ENCODE results near the gene NCF4. TPM values are rescaled to one million over a fixed set of nuclear protein-coding genes. Genes with fewer than 3 reads are reported as not detected.

The NCF4 gene
- total and polyA plus RNA-seq, 11 donors = 1.9 to 33.3 (median 4.5) TPM

DNA sequence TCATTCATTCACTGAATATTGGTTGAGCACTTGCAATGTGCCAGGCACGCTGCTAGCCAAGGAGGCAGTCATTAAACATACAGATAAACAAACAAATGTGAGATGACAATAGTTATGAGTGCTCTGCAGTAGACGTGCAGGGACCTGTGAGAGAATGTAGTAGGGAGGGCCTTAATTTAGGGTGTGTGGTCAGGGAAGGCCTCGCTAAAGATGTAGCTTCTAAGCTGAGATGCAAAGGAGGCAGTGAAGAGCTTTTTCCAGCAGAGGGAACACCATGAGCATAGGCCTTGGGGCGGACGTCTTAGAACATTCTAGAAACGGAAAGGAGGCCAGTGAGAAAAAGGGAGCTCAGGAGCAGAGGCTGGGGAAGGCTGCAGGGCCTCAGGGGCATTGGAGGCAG, 789 bp upstream of the NCF4 start:
- no peaks in the 10 kb centered on the region for H3K9me3 ChIP-seq
- no peak for TF ChIP-seq POLR2A (IDR thresholded peaks at IDR 0.05)
- TF ChIP-seq, protein P1, sequence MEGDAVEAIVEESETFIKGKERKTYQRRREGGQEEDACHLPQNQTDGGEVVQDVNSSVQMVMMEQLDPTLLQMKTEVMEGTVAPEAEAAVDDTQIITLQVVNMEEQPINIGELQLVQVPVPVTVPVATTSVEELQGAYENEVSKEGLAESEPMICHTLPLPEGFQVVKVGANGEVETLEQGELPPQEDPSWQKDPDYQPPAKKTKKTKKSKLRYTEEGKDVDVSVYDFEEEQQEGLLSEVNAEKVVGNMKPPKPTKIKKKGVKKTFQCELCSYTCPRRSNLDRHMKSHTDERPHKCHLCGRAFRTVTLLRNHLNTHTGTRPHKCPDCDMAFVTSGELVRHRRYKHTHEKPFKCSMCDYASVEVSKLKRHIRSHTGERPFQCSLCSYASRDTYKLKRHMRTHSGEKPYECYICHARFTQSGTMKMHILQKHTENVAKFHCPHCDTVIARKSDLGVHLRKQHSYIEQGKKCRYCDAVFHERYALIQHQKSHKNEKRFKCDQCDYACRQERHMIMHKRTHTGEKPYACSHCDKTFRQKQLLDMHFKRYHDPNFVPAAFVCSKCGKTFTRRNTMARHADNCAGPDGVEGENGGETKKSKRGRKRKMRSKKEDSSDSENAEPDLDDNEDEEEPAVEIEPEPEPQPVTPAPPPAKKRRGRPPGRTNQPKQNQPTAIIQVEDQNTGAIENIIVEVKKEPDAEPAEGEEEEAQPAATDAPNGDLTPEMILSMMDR (IDR thresholded peaks at IDR 0.05) = no peak
- H3K36me3 ChIP-seq = no peaks in the 10 kb centered on the region
- H3K4me1 ChIP-seq = peaks cover 0 to 64% (median 6%) of the 10 kb centered on the region in 12 donors
- intact Hi-C loops (cut with DNase I) = loop anchor here in 1 of 10 donors (5.0 kb wide), 1 partner anchor 112 kb away; no protein-coding TSS in a partner anchor
- ATAC-seq = no peak
- H3K4me3 ChIP-seq = no peak overlapping the region
- H3K27ac ChIP-seq = peak overlapping the region in 3 of 12 donors; percentile 24 to 95 (median 41)
- DNase-seq = no peak
- H3K27me3 ChIP-seq = peaks cover 0 to 9% (median 0%) of the 10 kb centered on the region in 9 donors
- 68 to 82% (median 74%) methylated on average over 6 of the region's 6 CpGs for WGBS, 4 donors

DNA sequence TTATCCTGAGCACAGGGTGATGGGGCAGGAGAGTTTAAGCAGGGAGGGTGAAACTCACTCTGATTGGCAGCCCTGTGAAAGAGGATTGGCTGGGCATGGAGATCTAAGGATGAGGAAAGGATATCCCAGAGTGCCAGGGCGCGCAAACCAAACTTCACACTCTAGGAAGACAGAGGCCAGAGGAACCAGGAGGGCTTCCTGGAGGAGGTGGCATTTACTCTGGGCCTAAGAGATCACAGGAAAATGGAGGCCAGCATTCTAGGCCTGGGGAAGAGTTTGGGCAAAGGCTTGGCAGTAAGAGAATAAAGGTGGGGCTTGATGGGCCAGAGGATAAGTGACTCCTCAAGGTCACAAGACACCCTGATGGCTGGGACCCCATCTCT, 377 bp upstream of the NCF4 start:
- DNase-seq (no peak), ATAC-seq (no peak)
- no peak for TF ChIP-seq POLR2A (IDR thresholded peaks at IDR 0.05)
- TF ChIP-seq, protein P1 (IDR thresholded peaks at IDR 0.05) = no peak
- intact Hi-C loops (cut with DNase I) = loop anchor here in 1 of 10 donors (5.0 kb wide), 1 partner anchor 112 kb away; no protein-coding TSS in a partner anchor
- peak overlapping the region in 3 of 12 donors; percentile 24 to 95 (median 41) for H3K27ac ChIP-seq
- 93 to 100% (median 96%) methylated on average over 2 of the region's 2 CpGs for WGBS, 4 donors
- peaks cover 0 to 9% (median 0%) of the 10 kb centered on the region in 9 donors for H3K27me3 ChIP-seq
- H3K4me3 ChIP-seq = no peak overlapping the region
- no peaks in the 10 kb centered on the region for H3K36me3 ChIP-seq
- H3K9me3 ChIP-seq = no peaks in the 10 kb centered on the region
- peaks cover 0 to 66% (median 6%) of the 10 kb centered on the region in 12 donors for H3K4me1 ChIP-seq

DNA sequence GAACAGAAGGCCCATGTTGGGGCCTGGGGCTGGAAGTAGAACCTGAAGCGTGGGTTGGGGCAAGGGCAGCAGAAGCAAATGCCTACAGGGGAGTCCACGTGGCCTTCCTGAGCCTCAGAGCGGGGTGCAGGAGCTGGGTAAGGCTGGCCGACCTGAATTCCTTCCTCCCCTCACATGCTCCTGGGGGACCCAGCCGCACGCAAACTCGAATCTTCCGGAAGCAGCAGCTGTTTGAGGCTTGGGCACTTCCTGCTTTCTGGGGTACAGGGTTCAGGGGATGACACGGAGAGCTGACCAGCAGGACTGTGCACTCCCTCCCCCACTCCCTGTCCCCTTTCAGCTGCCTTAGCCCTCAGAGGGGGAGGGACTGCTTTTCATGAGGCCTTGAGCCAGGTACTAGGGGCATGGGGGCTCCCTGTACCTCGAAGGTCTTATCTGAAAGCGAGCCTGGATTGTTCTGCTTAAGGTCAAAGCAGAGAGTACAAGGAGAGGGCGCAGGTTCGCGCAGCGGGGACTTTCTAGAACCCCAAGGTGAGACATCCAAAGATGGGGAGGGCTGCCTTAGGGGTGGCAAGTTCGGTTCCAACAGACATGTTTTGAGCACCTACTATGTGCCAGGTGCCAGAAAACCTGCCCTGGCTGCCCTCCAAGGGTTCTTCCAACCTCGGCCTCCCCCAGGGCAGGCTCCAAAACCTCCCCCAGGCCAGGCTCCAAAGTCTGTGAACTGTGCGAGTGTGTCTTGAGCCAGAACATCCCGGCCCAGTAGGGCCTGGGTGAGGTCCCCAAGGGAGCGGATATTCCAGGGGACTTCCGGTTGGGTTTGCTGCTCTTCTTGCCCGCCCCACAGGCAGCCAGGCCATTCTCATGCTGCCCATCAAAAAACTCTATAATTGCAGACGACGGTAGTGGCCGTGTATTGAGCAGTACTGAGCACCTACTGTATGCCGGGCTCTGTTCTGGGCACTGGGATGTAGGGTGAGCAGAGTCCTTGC, 1.7 kb downstream of the NCF4 start:
- 72 to 80% (median 73%) methylated on average over 18 to 26 of the region's 26 CpGs for whole genome bisulfite sequencing, 4 donors
- Histone ChIP-seq H3K9me3 (no peaks in the 10 kb centered on the region), H3K4me1 (peaks cover 0 to 55% (median 0%) of the 10 kb centered on the region in 12 donors), H3K36me3 (peaks cover 0 to 16% (median 0%) of the 10 kb centered on the region in 9 donors), H3K27me3 (peaks cover 0 to 10% (median 0%) of the 10 kb centered on the region in 9 donors), H3K4me3 (peak overlapping the region in 6 of 12 donors; percentile 2 to 63 (median 35)), H3K27ac (peak overlapping the region in 5 of 12 donors; percentile 22 to 95 (median 62))
- TF ChIP-seq POLR2A (IDR thresholded peaks at IDR 0.05) = no peak
- TF ChIP-seq, protein P1 (IDR thresholded peaks at IDR 0.05) = no peak
- intact Hi-C loops (cut with DNase I) = loop anchor here in 1 of 10 donors (5.0 kb wide), 1 partner anchor 110 kb away; no protein-coding TSS in a partner anchor
- ATAC-seq = peak in 3 of 4 donors; percentile 40 to 74 (median 56)
- peak; percentile 41 to 77 (median 44) for DNase-seq

DNA sequence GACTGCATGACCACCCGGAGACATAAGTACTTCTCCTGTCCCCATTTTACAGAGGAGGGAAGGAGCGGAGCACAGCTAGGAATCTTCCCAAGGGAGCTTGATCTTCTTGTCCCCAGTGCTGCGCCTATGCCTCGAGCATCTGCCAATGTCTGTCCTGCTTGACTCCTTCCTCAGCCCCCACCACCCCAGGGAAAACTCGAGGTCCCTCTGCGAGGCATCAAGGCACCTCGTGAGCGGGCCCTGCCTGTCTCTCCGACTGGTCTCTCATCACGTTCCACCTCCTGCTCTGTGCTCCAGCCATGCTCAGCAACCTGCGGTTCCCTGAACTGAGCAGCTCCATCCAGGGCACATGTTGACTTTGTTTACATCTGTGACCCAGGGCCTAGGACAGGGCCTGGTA, 2.5 kb downstream of the NCF4 start:
- H3K4me3 ChIP-seq = no peak overlapping the region
- H3K9me3 ChIP-seq = no peaks in the 10 kb centered on the region
- DNase-seq (no peak), ATAC-seq (no peak)
- peak overlapping the region in 2 of 12 donors; percentile 19 to 95 for H3K27ac ChIP-seq
- H3K4me1 ChIP-seq = peaks cover 0 to 55% (median 0%) of the 10 kb centered on the region in 12 donors
- H3K27me3 ChIP-seq = peaks cover 0 to 14% (median 0%) of the 10 kb centered on the region in 9 donors
- WGBS, 4 donors = 67 to 78% (median 73%) methylated on average over 10 to 11 of the region's 11 CpGs
- intact Hi-C loops (cut with DNase I) = loop anchor here in 1 of 10 donors (5.0 kb wide), 1 partner anchor 109 kb away; no protein-coding TSS in a partner anchor
- peaks cover 0 to 20% (median 0%) of the 10 kb centered on the region in 9 donors for H3K36me3 ChIP-seq
- TF ChIP-seq, protein P1 (IDR thresholded peaks at IDR 0.05) = no peak
- no peak for TF ChIP-seq POLR2A (IDR thresholded peaks at IDR 0.05)
